Temporal lobe (tissue), 2 donors: ENCODE measurements around the gene ACSL4. TPM values are rescaled to one million over a fixed set of nuclear protein-coding genes. Genes with fewer than 3 reads are reported as not detected.

Experiments used
- small RNA-seq: library from RNA; depleted of rRNA; stranded (forward); fragments of <200 nt; gene quantifications from one replicate; pipeline ENCODE3, GENCODE V24; 2014; ENCODE audit warnings: low replicate concordance
- total RNA-seq: library from RNA; depleted of rRNA; stranded (reverse); fragments of >200 nt; gene quantifications from one replicate; pipeline ENCODE4 v1.2.3, GENCODE V29; 2014

Gene ACSL4
- total RNA-seq, 1 donor from 2014 or later: 176 TPM

Small RNA genes lying within 50 kb of the gene (small RNA-seq; reads per million reads assigned to genes)
- gene AL118496.2: not detected
- gene RF00019: not detected

Other genes starting within 250 kb of the ACSL4 start
- gene NXT2, start 196.4 kb downstream of the ACSL4 start, total RNA-seq: 5.9 TPM
- gene KCNE5, start 108.1 kb downstream of the ACSL4 start, total RNA-seq: 1.5 TPM